Colon (tissue), 2 donors: ENCODE data around the gene BZW2.

Source experiments
- FAIRE-seq: peaks from 2 replicates; lab custom pipeline; 2012; peaks lifted over from hg19 to GRCh38; lab: Jason Lieb, UNC
- donor health status: control.
- donor health status: control.

BZW2 gene

GRCh38 chr7:16753932-16754855 is 108.2 kb downstream of the BZW2 start:
- FAIRE-seq: no peak

- no peak for FAIRE-seq
Measured at GRCh38 chr7:16754856-16755317, 108.9 kb downstream of the BZW2 start.

- no peak for FAIRE-seq
Measured at GRCh38 chr7:16755397-16755796, 109.4 kb downstream of the BZW2 start.
